ENCODE measurements around the gene HMGA1.
"Not testable (repeated sequence)": the region's sequence is repeated elsewhere in the genome, so short reads cannot be mapped to it uniquely, and the experiment has no call there.

The HMGA1 gene

DNA sequence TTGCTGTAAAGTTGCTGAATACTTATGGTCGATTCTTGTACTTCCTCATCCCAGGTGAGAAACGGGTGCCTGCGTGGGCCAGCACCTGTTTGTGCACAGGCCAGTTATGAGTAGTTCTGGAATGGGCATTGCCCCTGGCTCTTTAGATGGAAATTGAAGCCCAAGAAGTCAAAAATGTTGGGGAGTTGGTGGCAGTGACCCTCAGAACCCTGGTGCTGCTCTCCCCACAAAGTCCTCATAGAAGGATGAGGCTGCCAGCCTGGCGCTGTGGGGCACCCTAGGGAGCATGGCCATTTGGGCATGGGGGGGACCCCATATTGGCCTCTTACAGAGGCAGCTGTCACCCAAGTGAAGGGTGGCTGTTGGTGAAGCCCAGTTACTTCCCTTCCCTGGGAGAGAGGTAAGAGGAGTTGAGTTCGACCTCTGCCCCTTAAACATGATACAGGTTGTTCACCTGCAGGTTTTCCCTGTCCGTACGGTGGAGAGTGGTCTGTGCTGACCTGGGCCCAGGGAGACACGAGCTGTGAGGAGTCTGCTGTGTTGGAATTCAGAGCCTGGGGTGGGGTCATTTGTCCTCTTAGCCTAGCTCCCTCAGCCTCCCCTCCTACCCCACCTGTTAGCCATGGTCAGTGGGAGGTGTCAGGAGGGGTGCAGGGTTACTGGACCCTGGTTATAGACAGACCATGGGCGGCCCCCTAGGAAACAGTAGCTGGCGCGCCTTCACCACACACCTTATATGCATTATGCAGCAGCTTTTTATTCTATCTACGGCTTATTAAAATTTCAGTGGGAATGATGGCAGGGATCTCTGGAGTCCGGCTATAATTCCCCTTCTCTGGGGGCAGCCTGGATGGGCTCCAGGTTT lies 4.9 kb downstream of the HMGA1 start:
- TF ChIP-seq, protein P1, sequence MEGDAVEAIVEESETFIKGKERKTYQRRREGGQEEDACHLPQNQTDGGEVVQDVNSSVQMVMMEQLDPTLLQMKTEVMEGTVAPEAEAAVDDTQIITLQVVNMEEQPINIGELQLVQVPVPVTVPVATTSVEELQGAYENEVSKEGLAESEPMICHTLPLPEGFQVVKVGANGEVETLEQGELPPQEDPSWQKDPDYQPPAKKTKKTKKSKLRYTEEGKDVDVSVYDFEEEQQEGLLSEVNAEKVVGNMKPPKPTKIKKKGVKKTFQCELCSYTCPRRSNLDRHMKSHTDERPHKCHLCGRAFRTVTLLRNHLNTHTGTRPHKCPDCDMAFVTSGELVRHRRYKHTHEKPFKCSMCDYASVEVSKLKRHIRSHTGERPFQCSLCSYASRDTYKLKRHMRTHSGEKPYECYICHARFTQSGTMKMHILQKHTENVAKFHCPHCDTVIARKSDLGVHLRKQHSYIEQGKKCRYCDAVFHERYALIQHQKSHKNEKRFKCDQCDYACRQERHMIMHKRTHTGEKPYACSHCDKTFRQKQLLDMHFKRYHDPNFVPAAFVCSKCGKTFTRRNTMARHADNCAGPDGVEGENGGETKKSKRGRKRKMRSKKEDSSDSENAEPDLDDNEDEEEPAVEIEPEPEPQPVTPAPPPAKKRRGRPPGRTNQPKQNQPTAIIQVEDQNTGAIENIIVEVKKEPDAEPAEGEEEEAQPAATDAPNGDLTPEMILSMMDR (IDR thresholded peaks at IDR 0.05), result no peak
- Histone ChIP-seq H3K9me3 (ENCODE audit: control insufficient read depth, low read length) (no peaks in the 10 kb centered on the region), H3K27me3 (ENCODE audit: control insufficient read depth, insufficient read depth, low read length) (no peaks in the 10 kb centered on the region), H3K4me3 (ENCODE audit: low read depth, low read length) (no peak overlapping the region), H3K36me3 (ENCODE audit: control insufficient read depth, insufficient read depth, low read length) (no peaks in the 10 kb centered on the region), H3K9ac (no peak overlapping the region), H3K4me2 (ENCODE audit: low read length) (no peak overlapping the region), H3K79me2 (no peaks in the 10 kb centered on the region), H3K4me1 (no peaks in the 10 kb centered on the region), H2AFZ (no peak overlapping the region), H3K27ac (no peak overlapping the region)

DNA sequence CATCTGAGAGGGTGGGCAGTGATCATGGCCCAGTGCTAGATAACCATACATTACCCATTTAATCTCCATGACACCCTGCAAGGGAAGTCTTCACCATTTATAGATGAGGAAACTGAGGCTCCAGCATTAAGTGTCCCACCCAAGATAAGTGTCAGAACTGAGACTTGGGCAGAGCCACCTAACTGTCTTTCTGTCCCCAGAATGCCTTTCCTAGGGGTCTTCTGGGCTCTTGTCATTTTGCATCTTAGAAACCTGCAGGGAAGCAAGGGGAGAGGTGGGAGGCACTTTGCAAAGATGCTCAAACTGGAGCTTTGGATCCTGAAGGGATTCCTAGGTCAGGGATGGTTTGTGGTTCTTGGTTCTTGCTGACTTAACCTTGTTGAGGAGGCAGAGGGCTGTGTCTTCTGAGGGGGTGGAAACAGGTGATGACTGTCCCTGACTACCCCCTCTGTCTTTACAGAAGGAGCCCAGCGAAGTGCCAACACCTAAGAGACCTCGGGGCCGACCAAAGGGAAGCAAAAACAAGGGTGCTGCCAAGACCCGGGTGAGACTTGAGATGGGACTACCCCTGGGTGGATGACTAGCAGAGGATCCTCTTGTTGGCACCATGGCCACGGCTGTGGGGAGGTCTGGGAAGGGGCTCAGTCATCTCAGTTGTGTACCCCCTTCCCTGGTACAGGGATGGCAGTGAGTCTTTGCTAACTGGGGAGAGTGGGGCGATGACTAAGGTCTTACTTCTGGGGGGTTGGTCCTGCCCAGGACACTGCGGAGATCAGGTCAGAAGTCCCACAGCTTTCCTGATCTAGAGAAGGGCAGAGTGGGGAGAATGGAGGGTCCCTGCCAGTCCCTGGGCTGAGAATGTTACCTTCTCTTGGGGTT lies 5.8 kb downstream of the HMGA1 start:
- no peaks in the 10 kb centered on the region for H3K4me1 ChIP-seq
- TF ChIP-seq, protein P1 (IDR thresholded peaks at IDR 0.05), result no peak
- H3K27me3 ChIP-seq (ENCODE audit: control insufficient read depth, insufficient read depth, low read length), result no peaks in the 10 kb centered on the region
- no peak overlapping the region for H3K4me2 ChIP-seq (ENCODE audit: low read length)
- H3K79me2 ChIP-seq, result no peaks in the 10 kb centered on the region
- no peak overlapping the region for H3K27ac ChIP-seq
- no peaks in the 10 kb centered on the region for H3K9me3 ChIP-seq (ENCODE audit: control insufficient read depth, low read length)
- no peaks in the 10 kb centered on the region for H3K36me3 ChIP-seq (ENCODE audit: control insufficient read depth, insufficient read depth, low read length)
- no peak overlapping the region for H2AFZ ChIP-seq
- no peak overlapping the region for H3K9ac ChIP-seq
- no peak overlapping the region for H3K4me3 ChIP-seq (ENCODE audit: low read depth, low read length)

DNA sequence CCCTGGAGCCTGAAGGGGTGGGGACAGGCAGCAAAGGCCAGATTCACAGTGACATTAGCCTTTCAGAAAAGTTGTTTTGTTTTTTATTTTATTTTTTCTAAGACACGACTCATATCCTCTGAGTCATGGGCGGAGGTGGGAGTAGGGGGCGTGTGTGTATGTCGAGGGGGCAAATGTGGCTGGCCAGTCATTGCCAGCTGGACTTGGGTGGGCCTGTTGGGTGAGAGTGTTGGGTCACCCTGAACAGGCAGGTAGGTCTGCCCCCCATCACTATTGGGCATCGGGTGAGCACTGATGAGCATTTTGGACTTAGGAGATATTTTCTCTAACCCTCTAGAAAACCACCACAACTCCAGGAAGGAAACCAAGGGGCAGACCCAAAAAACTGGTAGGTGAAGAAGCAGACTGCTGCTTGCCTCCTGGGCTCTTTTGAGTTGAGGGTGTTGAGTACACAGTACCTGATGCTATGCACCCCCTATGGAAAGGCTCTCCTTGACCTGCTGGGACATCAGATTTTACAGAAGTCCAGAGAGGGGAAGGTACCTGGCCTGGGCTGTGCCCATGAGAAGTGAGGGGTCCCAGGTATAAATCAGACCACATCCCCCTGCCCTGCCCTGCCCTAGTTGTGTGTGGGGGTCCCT lies 6.6 kb downstream of the HMGA1 start:
- Histone ChIP-seq H3K27ac (no peak overlapping the region), H3K4me2 (ENCODE audit: low read length) (no peak overlapping the region), H3K4me1 (peaks cover 3% of the 10 kb centered on the region), H3K9ac (no peak overlapping the region), H2AFZ (no peak overlapping the region), H3K79me2 (no peaks in the 10 kb centered on the region), H3K27me3 (ENCODE audit: control insufficient read depth, insufficient read depth, low read length) (no peaks in the 10 kb centered on the region), H3K9me3 (ENCODE audit: control insufficient read depth, low read length) (no peaks in the 10 kb centered on the region), H3K4me3 (ENCODE audit: low read depth, low read length) (no peak overlapping the region), H3K36me3 (ENCODE audit: control insufficient read depth, insufficient read depth, low read length) (no peaks in the 10 kb centered on the region)
- TF ChIP-seq, protein P1 (IDR thresholded peaks at IDR 0.05), result no peak

DNA sequence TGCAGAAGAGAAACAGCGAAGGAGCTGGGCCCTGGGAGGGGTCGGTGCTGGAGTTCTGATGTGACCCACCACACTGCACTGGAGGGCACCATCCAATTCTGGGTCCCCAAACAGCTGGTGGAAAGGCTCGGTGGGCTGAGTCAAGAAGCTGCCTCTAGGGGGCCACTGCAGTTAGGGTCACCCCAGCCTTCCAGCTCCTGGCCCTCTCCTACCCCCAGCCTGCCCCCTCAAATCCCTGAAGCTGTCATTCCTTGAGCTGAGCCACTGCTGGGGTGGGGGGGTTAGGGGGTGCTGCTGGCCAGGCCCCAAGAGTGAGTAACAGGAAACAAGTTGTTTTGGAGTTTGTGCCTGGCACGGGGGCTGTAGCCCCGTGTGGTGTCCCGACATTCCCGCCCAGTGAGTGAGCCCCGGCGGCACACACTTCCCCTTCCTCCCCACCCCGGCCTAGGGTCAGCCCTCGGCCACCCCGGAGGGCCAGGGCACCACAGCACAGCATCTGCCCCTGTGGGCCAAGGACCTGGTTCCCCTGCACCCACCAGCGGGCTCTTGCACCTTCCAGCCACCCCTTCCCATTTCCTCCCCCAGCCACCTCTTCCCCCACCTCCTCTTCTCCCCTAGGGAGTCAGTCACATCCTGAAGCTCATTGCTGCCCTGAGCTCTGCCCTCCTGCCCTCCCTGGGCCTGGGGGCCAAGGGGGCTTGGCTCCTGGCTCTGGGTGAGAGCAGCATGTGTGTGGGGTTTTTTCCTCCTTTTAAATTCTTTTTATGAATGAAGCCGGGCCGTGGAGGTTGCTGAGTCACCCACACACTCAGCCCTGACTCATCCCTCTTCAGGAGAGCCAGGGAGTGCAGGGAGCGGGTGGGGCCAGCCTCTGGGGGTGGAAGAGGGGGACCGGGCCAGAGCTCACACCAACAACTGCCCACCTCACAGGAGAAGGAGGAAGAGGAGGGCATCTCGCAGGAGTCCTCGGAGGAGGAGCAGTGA lies 7.5 kb downstream of the HMGA1 start:
- H3K9ac ChIP-seq, result no peak overlapping the region

DNA sequence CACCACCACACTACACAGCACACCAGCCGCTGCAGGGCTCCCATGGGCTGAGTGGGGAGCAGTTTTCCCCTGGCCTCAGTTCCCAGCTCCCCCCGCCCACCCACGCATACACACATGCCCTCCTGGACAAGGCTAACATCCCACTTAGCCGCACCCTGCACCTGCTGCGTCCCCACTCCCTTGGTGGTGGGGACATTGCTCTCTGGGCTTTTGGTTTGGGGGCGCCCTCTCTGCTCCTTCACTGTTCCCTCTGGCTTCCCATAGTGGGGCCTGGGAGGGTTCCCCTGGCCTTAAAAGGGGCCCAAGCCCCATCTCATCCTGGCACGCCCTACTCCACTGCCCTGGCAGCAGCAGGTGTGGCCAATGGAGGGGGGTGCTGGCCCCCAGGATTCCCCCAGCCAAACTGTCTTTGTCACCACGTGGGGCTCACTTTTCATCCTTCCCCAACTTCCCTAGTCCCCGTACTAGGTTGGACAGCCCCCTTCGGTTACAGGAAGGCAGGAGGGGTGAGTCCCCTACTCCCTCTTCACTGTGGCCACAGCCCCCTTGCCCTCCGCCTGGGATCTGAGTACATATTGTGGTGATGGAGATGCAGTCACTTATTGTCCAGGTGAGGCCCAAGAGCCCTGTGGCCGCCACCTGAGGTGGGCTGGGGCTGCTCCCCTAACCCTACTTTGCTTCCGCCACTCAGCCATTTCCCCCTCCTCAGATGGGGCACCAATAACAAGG lies 8.5 kb downstream of the HMGA1 start:
- not testable (repeated sequence) for H3K79me2 ChIP-seq; H3K27me3 ChIP-seq (ENCODE audit: control insufficient read depth, insufficient read depth, low read length); H3K4me3 ChIP-seq (ENCODE audit: low read depth, low read length); H2AFZ ChIP-seq; H3K36me3 ChIP-seq (ENCODE audit: control insufficient read depth, insufficient read depth, low read length); H3K9me3 ChIP-seq (ENCODE audit: control insufficient read depth, low read length); H3K27ac ChIP-seq; H3K4me1 ChIP-seq; H3K9ac ChIP-seq; H3K4me2 ChIP-seq (ENCODE audit: low read length)

More for the DNA sequence above, 7.5 kb downstream of the HMGA1 start:
- Histone ChIP-seq H3K4me3 (ENCODE audit: low read depth, low read length) (no peak overlapping the region), H2AFZ (no peak overlapping the region), H3K4me1 (peaks cover 4% of the 10 kb centered on the region), H3K4me2 (ENCODE audit: low read length) (no peak overlapping the region), H3K9me3 (ENCODE audit: control insufficient read depth, low read length) (no peaks in the 10 kb centered on the region), H3K36me3 (ENCODE audit: control insufficient read depth, insufficient read depth, low read length) (no peaks in the 10 kb centered on the region), H3K27ac (no peak overlapping the region), H3K79me2 (no peaks in the 10 kb centered on the region), H3K27me3 (ENCODE audit: control insufficient read depth, insufficient read depth, low read length) (no peaks in the 10 kb centered on the region)
- TF ChIP-seq, protein P1 (IDR thresholded peaks at IDR 0.05), result no peak

DNA sequence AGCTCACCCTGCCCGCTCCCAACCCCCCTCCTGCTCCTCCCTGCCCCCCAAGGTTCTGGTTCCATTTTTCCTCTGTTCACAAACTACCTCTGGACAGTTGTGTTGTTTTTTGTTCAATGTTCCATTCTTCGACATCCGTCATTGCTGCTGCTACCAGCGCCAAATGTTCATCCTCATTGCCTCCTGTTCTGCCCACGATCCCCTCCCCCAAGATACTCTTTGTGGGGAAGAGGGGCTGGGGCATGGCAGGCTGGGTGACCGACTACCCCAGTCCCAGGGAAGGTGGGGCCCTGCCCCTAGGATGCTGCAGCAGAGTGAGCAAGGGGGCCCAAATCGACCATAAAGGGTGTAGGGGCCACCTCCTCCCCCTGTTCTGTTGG lies 9.1 kb downstream of the HMGA1 start:
- H3K9ac ChIP-seq; H3K4me2 ChIP-seq (ENCODE audit: low read length); H2AFZ ChIP-seq; H3K36me3 ChIP-seq (ENCODE audit: control insufficient read depth, insufficient read depth, low read length); H3K9me3 ChIP-seq (ENCODE audit: control insufficient read depth, low read length); H3K4me1 ChIP-seq; H3K27me3 ChIP-seq (ENCODE audit: control insufficient read depth, insufficient read depth, low read length); H3K79me2 ChIP-seq; H3K27ac ChIP-seq; H3K4me3 ChIP-seq (ENCODE audit: low read depth, low read length): not testable (repeated sequence)

All from parathyroid adenoma (tissue), 2 donors.